Endothelial cell (in vitro differentiated cells): ENCODE data around the gene ANO9. TPM values are rescaled to one million over a fixed set of nuclear protein-coding genes. Genes with fewer than 3 reads are reported as not detected.

Source experiments
- DNase-seq: peaks from one replicate; pipeline ENCODE4 v3.0.0; 2021; ENCODE audit warnings: low spot score
- H3K27ac Mint-ChIP-seq: one replicate; pipeline ENCODE4 v1.8.0; 2021; ENCODE audit warnings: mixed read lengths, inconsistent platforms; ENCODE audit not compliant: unreplicated experiment
- H3K27me3 Mint-ChIP-seq: one replicate; pipeline ENCODE4 v1.8.0; 2021; ENCODE audit warnings: mild to moderate bottlenecking, moderate library complexity, mixed read lengths, inconsistent platforms; ENCODE audit not compliant: unreplicated experiment
- H3K36me3 Mint-ChIP-seq: one replicate; pipeline ENCODE4 v1.8.0; 2021; ENCODE audit warnings: mild to moderate bottlenecking, low read depth, mixed read lengths, inconsistent platforms; ENCODE audit not compliant: unreplicated experiment
- H3K4me1 Mint-ChIP-seq: one replicate; pipeline ENCODE4 v1.8.0; 2021; ENCODE audit warnings: mild to moderate bottlenecking, mixed read lengths, inconsistent platforms; ENCODE audit not compliant: unreplicated experiment
- H3K4me3 Mint-ChIP-seq: one replicate; pipeline ENCODE4 v1.8.0; 2021; ENCODE audit warnings: mild to moderate bottlenecking, mixed read lengths, inconsistent platforms; ENCODE audit not compliant: unreplicated experiment
- H3K9me3 Mint-ChIP-seq: one replicate; pipeline ENCODE4 v1.8.0; 2021; ENCODE audit warnings: mixed read lengths, inconsistent platforms; ENCODE audit not compliant: unreplicated experiment
- total RNA-seq: library from RNA; stranded (reverse); fragmentation: NEBNext Ultra II Directional; extraction: Animal tissue kit (Norgen Biotek cat#: 25700); gene quantifications from one replicate; pipeline ENCODE4 v1.2.1, GENCODE V29; 2021; ENCODE audit not compliant: unreplicated experiment
- TF ChIP-seq, protein P1 (sequence below): fragments of 200-600 bp; sonication (generic); IDR thresholded peaks from one replicate; pipeline ENCODE4 v1.5.0; 2021; ENCODE audit warnings: antibody characterized with exemption; ENCODE audit not compliant: unreplicated experiment

Gene ANO9
- total RNA-seq, 1 donor from 2014 or later, result 0.41 TPM

- TF ChIP-seq, protein P1, sequence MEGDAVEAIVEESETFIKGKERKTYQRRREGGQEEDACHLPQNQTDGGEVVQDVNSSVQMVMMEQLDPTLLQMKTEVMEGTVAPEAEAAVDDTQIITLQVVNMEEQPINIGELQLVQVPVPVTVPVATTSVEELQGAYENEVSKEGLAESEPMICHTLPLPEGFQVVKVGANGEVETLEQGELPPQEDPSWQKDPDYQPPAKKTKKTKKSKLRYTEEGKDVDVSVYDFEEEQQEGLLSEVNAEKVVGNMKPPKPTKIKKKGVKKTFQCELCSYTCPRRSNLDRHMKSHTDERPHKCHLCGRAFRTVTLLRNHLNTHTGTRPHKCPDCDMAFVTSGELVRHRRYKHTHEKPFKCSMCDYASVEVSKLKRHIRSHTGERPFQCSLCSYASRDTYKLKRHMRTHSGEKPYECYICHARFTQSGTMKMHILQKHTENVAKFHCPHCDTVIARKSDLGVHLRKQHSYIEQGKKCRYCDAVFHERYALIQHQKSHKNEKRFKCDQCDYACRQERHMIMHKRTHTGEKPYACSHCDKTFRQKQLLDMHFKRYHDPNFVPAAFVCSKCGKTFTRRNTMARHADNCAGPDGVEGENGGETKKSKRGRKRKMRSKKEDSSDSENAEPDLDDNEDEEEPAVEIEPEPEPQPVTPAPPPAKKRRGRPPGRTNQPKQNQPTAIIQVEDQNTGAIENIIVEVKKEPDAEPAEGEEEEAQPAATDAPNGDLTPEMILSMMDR, result no peak
Measured at GRCh38 chr11:372809-373715, 68.7 kb downstream of the ANO9 start.

GRCh38 chr11:371716-372590 lies 69.9 kb downstream of the ANO9 start:
- no peak for DNase-seq
- TF ChIP-seq, protein P1, result no peak

More at GRCh38 chr11:372809-373715, 68.7 kb downstream of the ANO9 start:
- Mint-ChIP-seq H3K27me3 (peaks cover 13% of the 10 kb centered on the region), H3K4me1 (peaks cover 4% of the 10 kb centered on the region), H3K9me3 (no peaks in the 10 kb centered on the region), H3K4me3 (no peak overlapping the region), H3K27ac (no peak overlapping the region), H3K36me3 (no peaks in the 10 kb centered on the region)
- no peak for DNase-seq

DNA sequence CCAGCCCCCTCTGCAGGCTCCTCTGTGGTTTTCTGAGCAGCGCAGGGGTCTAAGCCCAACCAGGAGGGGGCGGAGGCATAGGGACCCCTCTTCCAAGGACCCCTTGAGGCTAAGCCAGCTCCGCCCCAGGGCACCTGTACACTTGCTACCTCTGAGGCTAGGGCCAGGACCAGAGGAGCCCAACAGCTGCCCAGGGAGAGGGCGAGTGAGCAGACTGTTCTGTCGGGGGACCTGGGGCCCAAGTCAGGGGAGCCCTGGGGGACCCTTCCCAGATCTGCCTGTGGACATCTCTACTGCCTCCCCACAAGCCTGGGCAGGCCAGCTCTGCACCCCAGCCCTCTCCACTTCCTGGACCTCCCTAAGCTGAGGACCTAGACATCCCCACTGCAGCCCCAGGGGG lies 70.8 kb downstream of the ANO9 start:
- DNase-seq, result no peak

More at GRCh38 chr11:371716-372590, 69.9 kb downstream of the ANO9 start:
- Mint-ChIP-seq H3K4me1 (peaks cover 10% of the 10 kb centered on the region), H3K36me3 (no peaks in the 10 kb centered on the region), H3K27me3 (peaks cover 19% of the 10 kb centered on the region), H3K4me3 (no peak overlapping the region), H3K27ac (no peak overlapping the region), H3K9me3 (no peaks in the 10 kb centered on the region)

DNA sequence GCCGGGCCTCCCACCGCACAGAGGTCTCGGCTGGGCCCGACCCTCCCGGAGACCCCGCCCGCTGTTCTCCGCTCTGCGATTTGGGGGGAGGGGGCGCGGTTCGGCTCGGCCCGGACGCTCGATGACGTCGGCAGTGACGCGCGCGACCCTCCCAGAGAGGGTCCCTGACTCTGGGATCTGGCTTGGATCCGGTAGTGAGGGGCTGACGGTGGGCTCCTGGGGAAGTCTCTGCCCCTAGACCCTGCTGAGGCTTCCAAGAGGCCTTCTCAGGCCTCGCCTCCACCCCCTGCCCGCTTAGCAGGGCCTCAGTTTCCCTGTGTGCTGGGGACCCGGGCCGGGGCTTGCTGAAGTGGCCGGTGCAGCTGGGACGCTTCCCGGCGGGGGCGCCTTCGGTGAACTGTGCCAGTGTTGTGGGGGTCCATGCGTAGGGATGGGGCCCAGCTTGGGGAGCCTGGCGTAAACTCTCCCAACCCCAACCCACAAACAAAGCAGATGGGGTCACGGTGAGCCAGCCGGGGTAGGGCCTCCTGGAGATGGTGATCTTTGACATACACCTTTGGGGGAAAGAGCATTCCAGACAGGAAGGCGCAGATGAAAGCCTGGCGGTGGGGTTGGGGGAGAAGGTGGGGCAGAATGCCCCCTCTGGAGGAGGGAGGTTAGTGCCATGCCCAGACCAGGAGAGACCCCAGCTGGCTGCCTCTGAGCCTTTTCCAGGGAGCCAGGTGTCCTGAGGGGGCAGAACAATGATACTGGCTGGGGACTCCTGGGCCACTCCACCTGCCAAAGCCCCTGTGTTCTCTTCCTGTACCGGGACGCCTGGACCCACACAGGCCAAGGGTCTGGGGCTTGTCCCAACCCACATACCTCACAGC lies 71.5 kb downstream of the ANO9 start:
- DNase-seq, result no peak
- Mint-ChIP-seq H3K27ac (no peak overlapping the region), H3K4me3 (peak overlapping the region; percentile 87), H3K27me3 (peaks cover 19% of the 10 kb centered on the region), H3K9me3 (no peaks in the 10 kb centered on the region), H3K4me1 (peaks cover 10% of the 10 kb centered on the region), H3K36me3 (no peaks in the 10 kb centered on the region)
- TF ChIP-seq, protein P1, result no peak

More for the DNA sequence above, 70.8 kb downstream of the ANO9 start:
- Mint-ChIP-seq H3K36me3 (no peaks in the 10 kb centered on the region), H3K4me3 (peak overlapping the region; percentile 72), H3K27ac (no peak overlapping the region), H3K9me3 (no peaks in the 10 kb centered on the region), H3K27me3 (peaks cover 19% of the 10 kb centered on the region), H3K4me1 (peaks cover 10% of the 10 kb centered on the region)
- TF ChIP-seq, protein P1, result no peak
